Activated T-helper 17 cell treated with anti-CD3 and anti-CD28 coated beads, Interleukin-2, amount 50 U/mL, for 72 hours (primary cell): ENCODE data around the gene FLT4. TPM values are rescaled to one million over a fixed set of nuclear protein-coding genes. Genes with fewer than 3 reads are reported as not detected.

Experiments used
- ATAC-seq: fragments of 150-1000 bp; cut with Tn5 transposase; replicated peaks from 2 replicates; pipeline ENCODE4 v1.10.0; 2021; ENCODE audit warnings: mild to moderate bottlenecking, moderate library complexity
- H3K27ac Mint-ChIP-seq: one replicate; pipeline ENCODE4 v1.8.0; 2022; ENCODE audit warnings: mixed read lengths
- H3K27me3 Mint-ChIP-seq: one replicate; pipeline ENCODE4 v1.8.0; 2022; ENCODE audit warnings: mixed read lengths
- H3K36me3 Mint-ChIP-seq: one replicate; pipeline ENCODE4 v1.8.0; 2022; ENCODE audit warnings: low read depth, mild to moderate bottlenecking, mixed read lengths
- H3K4me1 Mint-ChIP-seq: one replicate; pipeline ENCODE4 v1.8.0; 2022; ENCODE audit warnings: mixed read lengths
- H3K4me3 Mint-ChIP-seq: one replicate; pipeline ENCODE4 v1.8.0; 2022; ENCODE audit warnings: mild to moderate bottlenecking, mixed read lengths
- H3K9me3 Mint-ChIP-seq: one replicate; pipeline ENCODE4 v1.8.0; 2022; ENCODE audit warnings: mixed read lengths
- total RNA-seq, 2 donors: library from RNA; stranded (reverse); gene quantifications; one replicate each; pipeline ENCODE4 v1.2.3, GENCODE V29; 2022

Gene FLT4
- total RNA-seq, 2 donors from 2014 or later, result 0.34 to 0.56 TPM

DNA sequence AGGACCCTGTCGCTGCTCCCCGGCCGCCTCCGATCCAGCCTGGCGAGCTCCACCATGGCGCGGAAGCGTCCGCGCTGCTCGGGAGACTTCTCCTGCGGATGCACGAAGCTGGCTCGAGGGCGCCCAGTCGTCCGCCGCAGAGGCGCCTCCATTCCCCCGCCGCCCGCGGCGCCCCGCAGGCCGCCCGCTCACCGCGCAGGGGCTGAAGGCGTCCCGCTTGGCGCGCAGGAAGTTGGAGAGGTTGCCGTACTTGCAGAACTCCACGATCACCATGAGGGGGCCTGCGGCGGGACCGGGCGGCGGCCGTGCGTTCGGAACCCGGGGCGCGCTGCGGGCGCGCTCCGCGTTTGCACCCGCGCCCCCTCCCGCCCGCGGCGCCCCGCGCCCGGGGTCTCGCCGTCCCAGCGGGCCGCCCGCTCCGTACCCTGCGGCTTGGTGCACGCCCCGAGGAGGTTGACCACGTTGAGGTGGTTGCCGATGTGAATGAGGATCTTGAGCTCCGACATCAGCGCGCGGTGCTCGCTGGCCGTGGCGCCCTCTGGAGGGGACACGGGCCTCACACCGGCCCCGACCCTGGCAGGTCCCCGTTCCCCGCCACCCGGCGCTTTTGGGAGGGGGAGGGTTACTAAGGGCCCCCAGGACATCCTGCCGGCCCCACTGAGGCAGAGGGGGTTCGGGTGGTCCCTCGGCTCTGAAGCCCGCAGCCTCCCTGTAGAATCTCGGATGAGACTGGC, 30.4 kb downstream of the FLT4 start:
- Mint-ChIP-seq H3K4me3 (no peak overlapping the region), H3K4me1 (no peaks in the 10 kb centered on the region)

DNA sequence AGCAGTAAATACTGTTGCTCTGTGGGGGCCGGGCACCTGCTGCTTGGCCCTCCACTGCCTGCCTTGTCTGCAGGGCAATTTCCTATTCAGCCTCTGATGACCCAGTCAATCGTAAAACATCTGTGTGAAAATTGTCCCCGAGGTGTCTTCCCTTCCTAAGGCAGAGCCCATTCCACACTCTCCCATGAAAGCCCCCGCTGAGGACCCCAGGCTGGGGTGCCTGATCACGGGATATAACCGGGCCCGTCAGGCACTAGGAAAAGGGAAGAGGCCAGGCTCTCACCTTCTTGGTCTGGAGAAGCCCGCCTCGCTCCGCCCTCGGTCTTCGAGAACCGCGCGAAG, 30.9 kb downstream of the FLT4 start:
- H3K4me3 Mint-ChIP-seq, result no peak overlapping the region
- H3K27ac Mint-ChIP-seq, result no peak overlapping the region
- H3K4me1 Mint-ChIP-seq, result no peaks in the 10 kb centered on the region
- H3K9me3 Mint-ChIP-seq, result no peaks in the 10 kb centered on the region
- no peaks in the 10 kb centered on the region for H3K27me3 Mint-ChIP-seq
- ATAC-seq, result no peak
- H3K36me3 Mint-ChIP-seq, result no peaks in the 10 kb centered on the region

More for the DNA sequence above, 30.4 kb downstream of the FLT4 start:
- Mint-ChIP-seq H3K27ac (no peak overlapping the region), H3K36me3 (no peaks in the 10 kb centered on the region), H3K27me3 (no peaks in the 10 kb centered on the region), H3K9me3 (no peaks in the 10 kb centered on the region)
- peak; percentile 42 for ATAC-seq

DNA sequence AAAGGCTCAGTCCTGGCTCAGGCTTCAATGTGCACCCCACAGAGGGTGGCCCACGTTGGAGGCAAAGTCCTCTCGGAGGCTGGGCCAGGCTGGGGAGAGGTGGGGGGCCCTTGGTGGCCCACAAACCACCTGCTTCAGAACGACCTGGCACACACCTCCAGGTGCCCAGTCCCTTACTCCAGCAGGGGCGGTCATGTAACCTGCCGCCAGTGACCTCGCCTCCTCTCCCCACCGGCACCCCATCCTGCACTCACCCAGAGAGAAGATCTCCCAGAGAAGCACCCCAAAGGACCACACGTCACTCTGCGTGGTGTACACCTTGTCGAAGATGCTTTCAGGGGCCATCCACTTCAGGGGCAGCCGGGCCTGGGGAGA, 35.6 kb downstream of the FLT4 start:
- Mint-ChIP-seq H3K9me3 (no peaks in the 10 kb centered on the region), H3K27me3 (no peaks in the 10 kb centered on the region), H3K4me3 (no peak overlapping the region), H3K27ac (no peak overlapping the region), H3K36me3 (no peaks in the 10 kb centered on the region), H3K4me1 (no peaks in the 10 kb centered on the region)
- no peak for ATAC-seq

DNA sequence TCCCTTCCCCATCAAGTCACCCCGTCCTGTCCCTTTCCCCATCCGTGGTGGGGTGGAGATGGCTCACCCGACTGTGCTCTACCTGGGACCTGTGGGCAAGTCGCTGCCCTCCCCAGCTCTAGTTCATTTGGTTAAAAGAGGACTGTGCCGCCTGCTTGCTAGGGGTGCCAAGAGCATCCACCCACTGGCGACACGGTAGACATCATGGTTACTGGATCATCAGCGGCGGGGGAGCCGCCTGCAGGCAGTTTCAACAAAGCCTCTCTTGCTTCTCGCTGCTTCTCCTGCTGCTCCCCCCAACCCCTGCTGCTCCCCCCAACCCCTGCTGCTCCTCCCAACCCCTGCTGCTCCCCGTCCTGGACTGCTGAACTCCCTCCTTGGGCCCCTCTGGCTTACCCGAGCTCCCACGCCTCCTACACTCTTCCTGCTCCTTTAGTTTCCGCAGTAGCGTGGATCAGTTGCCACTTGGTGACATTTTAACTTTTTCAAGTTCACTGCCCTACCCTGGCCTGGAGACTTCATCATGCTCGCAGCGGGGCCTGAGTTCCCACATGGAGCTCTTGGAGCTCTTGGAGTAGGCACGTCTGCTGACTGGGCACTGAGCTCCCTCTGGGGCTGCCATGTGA, 36.1 kb downstream of the FLT4 start:
- Mint-ChIP-seq H3K9me3 (no peaks in the 10 kb centered on the region), H3K27ac (no peak overlapping the region)

DNA sequence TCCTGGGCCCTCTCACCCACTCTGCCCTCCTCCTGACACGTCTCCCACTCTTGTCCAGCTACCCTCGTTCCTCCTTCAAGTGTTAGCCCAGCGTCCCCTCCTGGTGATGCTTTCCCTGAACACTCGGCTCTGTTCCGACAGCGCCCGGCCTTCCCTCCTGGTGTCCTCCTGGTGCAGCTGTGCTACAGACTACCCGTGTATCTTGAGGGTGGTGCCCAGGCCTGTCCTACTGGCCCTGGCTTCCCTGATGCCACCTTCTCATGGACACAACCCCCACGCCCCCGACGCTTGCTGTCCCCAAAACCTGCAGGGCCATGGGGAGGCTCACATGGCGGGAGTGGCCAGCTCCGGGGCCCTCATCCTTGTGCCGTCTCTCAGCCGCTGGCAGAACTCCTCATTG, 36.7 kb downstream of the FLT4 start:
- H3K4me3 Mint-ChIP-seq, result no peak overlapping the region
- ATAC-seq, result no peak
- no peaks in the 10 kb centered on the region for H3K27me3 Mint-ChIP-seq
- H3K36me3 Mint-ChIP-seq, result no peaks in the 10 kb centered on the region
- H3K27ac Mint-ChIP-seq, result no peak overlapping the region
- no peaks in the 10 kb centered on the region for H3K9me3 Mint-ChIP-seq
- H3K4me1 Mint-ChIP-seq, result no peaks in the 10 kb centered on the region

More for the DNA sequence above, 36.1 kb downstream of the FLT4 start:
- Mint-ChIP-seq H3K4me1 (no peaks in the 10 kb centered on the region), H3K4me3 (no peak overlapping the region), H3K36me3 (no peaks in the 10 kb centered on the region), H3K27me3 (no peaks in the 10 kb centered on the region)
- no peak for ATAC-seq

DNA sequence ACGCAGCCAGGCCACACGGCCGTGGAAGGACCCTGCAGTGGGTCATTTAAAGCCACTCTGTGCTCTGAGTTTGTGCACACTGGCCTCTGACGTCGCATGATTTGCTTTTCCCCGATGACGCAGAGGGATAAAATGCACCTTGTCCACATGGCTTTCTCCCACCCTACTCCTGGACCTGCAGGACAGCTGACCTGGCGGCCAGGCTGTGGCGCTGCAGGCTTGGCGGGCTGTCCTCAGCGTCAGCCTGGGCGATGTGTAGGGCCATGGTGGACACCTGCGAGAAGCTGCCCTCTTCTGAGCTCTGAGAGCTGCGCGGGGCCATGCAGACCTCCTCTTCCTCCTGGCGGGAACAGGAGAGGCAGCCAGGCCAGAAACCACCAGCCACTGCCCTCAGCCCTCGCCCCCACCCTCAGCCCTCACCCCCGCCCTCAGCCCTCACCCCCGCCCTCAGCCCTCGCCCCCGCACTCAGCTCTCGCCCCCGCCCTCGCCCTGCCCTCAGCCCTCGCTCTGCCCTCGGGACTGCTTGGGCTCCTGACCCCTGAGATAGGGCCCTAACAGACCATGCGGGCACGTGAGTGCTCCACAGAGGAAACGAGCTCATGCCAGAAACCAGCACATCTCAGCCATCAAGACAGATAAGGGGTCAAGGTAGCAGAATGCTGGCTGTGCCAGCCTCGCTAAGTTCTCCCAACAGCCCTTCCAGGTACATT, 38.1 kb downstream of the FLT4 start:
- Mint-ChIP-seq H3K4me1 (no peaks in the 10 kb centered on the region), H3K4me3 (no peak overlapping the region), H3K27me3 (peaks cover under 1% of the 10 kb centered on the region), H3K27ac (no peak overlapping the region), H3K36me3 (no peaks in the 10 kb centered on the region), H3K9me3 (no peaks in the 10 kb centered on the region)
- no peak for ATAC-seq

DNA sequence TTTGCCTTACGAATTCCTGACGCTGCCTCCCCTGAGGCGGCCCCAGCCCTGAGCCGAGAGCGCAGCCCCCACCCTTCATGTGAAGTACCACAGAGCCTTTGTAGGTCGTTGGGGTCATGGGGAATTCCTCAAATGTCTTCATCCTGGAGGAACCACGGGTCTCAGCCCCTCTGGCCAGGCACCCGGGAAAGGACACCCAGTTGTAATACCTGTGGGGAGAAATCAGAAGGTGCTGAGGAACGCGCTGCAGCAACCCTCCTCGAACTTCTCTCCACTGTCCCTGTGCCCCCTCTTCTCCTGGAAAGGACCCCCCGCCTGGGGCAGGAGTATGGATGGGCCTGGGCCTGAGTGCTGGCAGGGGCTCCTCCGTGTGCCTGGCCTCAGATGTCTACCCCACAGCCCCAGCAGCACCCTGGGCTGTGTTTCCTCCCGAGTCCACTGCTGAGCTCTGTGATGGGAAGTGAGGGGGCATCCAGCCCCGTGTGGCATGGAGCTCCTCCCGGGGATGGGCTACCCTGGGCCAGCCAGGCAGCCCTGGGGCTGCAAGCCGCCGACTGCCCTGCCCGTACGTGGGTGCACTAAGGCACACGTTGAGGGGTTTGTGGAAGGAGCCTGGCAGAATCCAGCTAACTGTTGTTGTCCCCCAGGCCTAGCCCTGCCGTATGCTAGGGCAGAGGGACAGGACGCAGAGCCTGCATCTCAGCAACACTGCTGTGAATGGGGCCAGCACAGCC, 39.4 kb downstream of the FLT4 start:
- peaks cover 4% of the 10 kb centered on the region for H3K27me3 Mint-ChIP-seq
- ATAC-seq, result no peak
- H3K36me3 Mint-ChIP-seq, result no peaks in the 10 kb centered on the region
- H3K4me1 Mint-ChIP-seq, result no peaks in the 10 kb centered on the region
- H3K4me3 Mint-ChIP-seq, result no peak overlapping the region
- H3K9me3 Mint-ChIP-seq, result no peaks in the 10 kb centered on the region
- H3K27ac Mint-ChIP-seq, result no peak overlapping the region

DNA sequence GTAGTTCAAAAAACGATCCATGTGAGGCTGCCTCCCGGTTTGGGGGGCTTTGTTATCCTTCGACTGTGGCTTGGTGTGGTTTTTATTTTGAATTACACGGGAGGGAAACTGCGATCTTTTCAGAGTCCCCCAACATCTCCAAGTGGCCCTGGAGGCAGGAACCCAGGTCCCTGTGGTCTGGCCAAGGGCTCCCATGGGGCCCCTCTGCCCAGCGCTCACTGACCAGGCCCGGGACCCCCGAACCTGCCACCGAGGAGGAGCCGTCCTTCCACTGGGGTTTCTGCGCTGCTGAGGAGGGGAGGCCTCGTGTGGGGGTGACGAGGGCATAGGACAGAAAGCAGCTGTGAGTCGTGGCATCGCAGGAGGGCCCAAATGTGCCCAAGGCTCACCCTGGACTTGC, 40.0 kb downstream of the FLT4 start:
- no peak for ATAC-seq
- Mint-ChIP-seq H3K4me3 (no peak overlapping the region), H3K27ac (no peak overlapping the region), H3K36me3 (no peaks in the 10 kb centered on the region), H3K27me3 (peaks cover 4% of the 10 kb centered on the region), H3K9me3 (no peaks in the 10 kb centered on the region), H3K4me1 (no peaks in the 10 kb centered on the region)

DNA sequence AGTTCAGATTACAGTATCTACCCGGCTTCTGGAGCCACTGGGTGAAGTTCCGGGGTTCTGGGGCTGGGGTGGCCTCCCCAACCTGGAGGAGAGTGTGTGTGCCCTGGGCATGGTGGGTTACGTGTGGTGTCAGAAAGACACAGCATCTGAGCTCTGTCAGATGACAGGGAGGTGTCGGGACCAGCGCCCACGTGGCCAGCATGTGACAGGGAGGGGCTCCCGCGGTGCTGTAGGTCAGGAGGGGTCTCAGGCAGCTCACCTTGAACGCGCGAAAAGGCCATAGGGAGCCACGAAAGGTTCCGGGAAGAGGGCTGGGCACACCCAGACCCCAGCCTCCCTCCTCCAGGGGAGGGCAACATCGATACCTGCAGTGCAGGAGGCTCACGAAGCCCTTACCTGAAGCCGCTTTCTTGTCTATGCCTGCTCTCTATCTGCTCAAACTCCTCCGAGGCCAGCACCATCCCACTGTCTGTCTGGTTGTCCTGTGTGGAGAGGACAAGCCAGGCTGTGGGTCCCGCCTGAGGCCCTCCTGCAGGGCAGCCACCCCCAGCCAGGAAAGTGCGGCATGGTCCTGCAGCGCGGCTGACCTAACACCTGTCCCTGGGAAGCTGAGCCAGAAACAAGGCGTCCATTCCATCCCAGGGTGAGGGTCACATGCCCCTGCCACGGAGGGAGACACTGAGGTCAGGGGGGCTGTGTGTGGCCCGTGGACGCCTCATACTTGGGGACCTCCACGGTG, 40.7 kb downstream of the FLT4 start:
- ATAC-seq, result no peak
- peaks cover 4% of the 10 kb centered on the region for H3K27me3 Mint-ChIP-seq
- H3K4me3 Mint-ChIP-seq, result no peak overlapping the region
- H3K27ac Mint-ChIP-seq, result no peak overlapping the region
- H3K9me3 Mint-ChIP-seq, result no peaks in the 10 kb centered on the region
- H3K36me3 Mint-ChIP-seq, result no peaks in the 10 kb centered on the region
- no peaks in the 10 kb centered on the region for H3K4me1 Mint-ChIP-seq

DNA sequence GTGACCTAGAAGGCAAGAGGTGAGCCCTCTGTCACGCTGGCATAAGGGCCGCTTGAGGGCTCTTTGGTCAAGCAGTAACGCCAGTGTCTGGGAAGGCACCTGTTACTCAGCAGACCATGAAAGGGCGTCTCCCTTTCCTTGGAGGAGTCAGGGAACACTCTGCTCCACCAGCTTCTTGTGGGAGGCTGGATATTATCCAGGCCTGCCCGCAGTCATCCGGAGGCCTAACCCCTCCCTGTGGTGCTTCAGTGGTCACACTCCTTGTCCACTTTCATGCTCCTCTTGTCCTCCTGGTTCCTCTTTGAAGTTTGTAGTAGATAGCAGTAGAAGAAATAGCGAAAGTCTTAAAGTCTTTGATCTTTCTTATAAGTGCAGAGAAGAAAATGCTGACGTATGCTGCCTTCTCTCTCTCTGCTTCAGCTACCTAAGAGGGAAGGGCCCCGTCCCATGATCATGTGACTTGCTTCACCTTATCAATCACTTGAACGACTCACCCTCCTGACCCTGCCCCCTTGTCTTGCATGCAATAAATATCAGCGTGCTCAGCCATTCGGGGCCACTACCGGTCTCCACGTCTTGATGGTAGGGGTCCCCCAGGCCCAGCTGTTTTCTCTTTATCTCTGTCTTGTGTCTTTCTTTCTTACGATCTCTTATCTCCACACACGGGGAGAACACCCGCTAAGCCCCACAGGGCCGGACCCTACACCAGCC, 41.4 kb downstream of the FLT4 start:
- Mint-ChIP-seq H3K27ac (no peak overlapping the region), H3K4me1 (no peaks in the 10 kb centered on the region), H3K4me3 (no peak overlapping the region), H3K27me3 (peaks cover 4% of the 10 kb centered on the region), H3K36me3 (no peaks in the 10 kb centered on the region), H3K9me3 (no peaks in the 10 kb centered on the region)
- ATAC-seq, result no peak

DNA sequence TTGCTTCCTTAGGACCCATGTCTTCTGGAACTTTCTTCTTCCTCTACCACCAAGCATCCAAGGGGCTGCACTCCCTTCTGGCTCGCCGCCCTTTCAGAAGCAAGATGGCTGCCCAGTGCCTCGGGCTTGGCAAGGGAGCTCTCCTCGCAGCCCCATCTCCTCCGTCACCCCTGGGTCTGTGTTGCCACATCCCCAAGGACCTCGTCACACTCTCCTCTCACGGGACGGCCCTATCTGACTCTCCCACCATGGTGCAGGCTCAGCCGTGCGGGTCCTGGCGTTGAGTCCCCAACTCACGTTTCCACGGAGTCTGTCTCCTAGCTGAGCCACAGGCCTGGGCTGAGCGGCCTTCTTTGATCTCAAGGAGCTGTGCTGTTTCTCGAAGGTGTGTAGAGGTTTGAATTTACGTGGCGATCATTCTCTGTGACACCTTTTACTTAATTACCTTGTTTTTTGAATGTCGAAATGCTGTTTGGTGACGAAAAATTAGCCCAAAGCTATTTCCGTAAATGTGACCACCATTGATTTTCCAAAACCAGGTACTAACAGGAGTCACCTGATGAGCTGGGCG, 43.1 kb downstream of the FLT4 start:
- no peaks in the 10 kb centered on the region for H3K36me3 Mint-ChIP-seq
- no peak overlapping the region for H3K27ac Mint-ChIP-seq
- H3K27me3 Mint-ChIP-seq, result peaks cover 4% of the 10 kb centered on the region
- ATAC-seq, result no peak
- H3K4me1 Mint-ChIP-seq, result no peaks in the 10 kb centered on the region
- no peak overlapping the region for H3K4me3 Mint-ChIP-seq
- H3K9me3 Mint-ChIP-seq, result no peaks in the 10 kb centered on the region

DNA sequence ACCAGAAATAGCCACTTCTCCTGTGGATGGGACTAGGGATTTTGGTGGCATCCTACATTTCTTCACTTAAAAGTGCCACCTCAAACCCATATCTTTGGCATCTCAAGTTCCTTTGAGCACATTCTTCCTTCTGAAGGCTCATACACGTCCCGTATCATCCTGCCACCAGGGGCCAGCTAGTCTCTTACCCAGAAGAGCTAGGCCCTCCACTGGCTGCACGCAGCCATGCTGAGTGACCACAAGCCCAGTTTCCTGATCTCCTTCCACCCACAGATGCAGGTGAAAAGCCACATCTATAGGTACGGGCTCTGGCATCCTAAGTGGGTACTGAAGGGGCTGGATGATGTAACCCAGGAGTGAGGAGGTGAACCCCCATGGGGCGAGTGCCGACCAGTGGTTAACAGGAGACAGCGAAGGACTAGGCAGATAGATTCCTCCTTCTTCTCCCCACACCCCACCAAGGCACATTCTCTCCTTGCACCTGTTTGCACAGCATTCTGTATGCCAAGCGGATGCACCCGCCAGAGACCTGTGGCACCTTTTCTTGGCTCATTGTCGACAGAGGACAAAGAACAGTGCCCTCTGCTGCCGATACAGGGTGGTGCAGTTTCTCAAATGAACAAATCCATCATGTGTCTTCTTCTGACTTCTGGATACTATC, 43.7 kb downstream of the FLT4 start:
- Mint-ChIP-seq H3K27ac (no peak overlapping the region), H3K4me1 (no peaks in the 10 kb centered on the region), H3K27me3 (peaks cover 4% of the 10 kb centered on the region), H3K9me3 (no peaks in the 10 kb centered on the region), H3K4me3 (no peak overlapping the region), H3K36me3 (no peaks in the 10 kb centered on the region)
- ATAC-seq, result peak; percentile 37

DNA sequence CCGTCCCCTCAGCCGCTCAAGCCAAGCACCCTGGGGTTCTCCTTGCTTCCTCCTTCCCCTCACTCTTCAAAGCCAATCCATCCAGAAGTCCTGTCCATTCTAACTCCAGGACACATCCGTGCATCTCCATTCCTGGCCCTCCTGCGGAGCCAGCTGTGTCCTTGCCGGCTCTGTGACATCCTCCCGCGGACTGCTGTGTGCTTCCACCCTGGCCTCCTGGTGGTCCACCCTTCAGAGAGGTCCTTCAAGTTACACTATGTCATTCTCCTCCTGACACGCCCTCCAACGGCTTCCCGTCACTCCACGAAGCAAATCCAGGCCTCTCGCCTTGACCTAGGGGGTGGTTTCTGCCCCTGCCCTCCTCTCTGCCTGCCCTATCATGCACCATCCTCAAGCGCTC, 45.1 kb downstream of the FLT4 start:
- H3K9me3 Mint-ChIP-seq, result no peaks in the 10 kb centered on the region
- no peaks in the 10 kb centered on the region for H3K36me3 Mint-ChIP-seq
- H3K4me3 Mint-ChIP-seq, result no peak overlapping the region
- no peaks in the 10 kb centered on the region for H3K4me1 Mint-ChIP-seq
- no peak for ATAC-seq
- H3K27me3 Mint-ChIP-seq, result peaks cover 4% of the 10 kb centered on the region
- peak overlapping the region; percentile 3 for H3K27ac Mint-ChIP-seq
